Measurements from ENCODE around the gene GABRR2. TPM values are rescaled to one million over a fixed set of nuclear protein-coding genes. Genes with fewer than 3 reads are reported as not detected.

The GABRR2 gene
- total RNA-seq, 1 donor = not detected

DNA sequence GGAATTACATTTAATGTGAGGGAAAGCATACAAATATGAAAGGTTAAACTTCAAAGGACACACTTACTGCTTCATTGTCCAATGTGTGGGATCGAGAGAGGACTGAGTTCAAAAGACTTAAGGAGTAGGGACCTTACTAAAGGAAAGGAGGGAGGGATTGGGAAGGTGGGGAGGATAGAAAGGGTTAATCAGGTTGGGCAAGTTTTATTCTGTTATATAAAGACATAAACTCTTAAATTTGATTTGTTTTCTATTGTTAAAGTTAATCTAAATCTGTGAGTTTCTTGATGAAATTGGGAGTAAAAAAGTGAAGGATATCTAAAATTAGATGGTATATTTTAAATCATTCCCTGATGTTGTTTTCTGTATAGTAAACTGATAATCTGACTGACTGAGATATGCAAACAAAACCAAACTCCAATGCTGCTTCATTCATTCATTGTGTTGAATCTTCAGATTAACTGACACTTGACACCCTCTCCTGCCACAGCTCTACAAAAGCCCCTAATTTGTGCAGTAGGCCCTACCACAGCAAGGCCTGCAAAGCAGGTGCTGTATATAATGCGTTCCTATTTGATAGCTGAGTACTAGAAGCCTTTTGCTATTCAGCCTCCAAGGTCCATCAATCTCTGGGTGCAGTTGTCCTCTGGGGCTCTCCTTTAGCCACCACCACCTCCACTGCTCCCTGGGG lies 38.7 kb upstream of the GABRR2 start:
- H3K27ac ChIP-seq (ENCODE audit: low read depth, low read length) = no peak overlapping the region
- peak overlapping the region; percentile 24 for H2AFZ ChIP-seq (ENCODE audit: low read length)
- peaks cover 24% of the 10 kb centered on the region for H4K20me1 ChIP-seq (ENCODE audit: insufficient read depth, low read length)
- H3K27me3 ChIP-seq (ENCODE audit: insufficient read depth, low read length) = peaks cover 14% of the 10 kb centered on the region
- no peak overlapping the region for H3K4me2 ChIP-seq (ENCODE audit: insufficient read depth, low read length)
- peaks cover 36% of the 10 kb centered on the region for H3K79me2 ChIP-seq (ENCODE audit: insufficient read depth, low read length)
- no peaks in the 10 kb centered on the region for H3K36me3 ChIP-seq (ENCODE audit: insufficient read depth, low read length)
- H3K4me1 ChIP-seq (ENCODE audit: insufficient read depth, low read length) = peaks cover 13% of the 10 kb centered on the region
- no peaks in the 10 kb centered on the region for H3K9me3 ChIP-seq (ENCODE audit: low read depth, low read length)
- no peak overlapping the region for H3K4me3 ChIP-seq (ENCODE audit: insufficient read depth, low read length)
- TF ChIP-seq, protein P1, sequence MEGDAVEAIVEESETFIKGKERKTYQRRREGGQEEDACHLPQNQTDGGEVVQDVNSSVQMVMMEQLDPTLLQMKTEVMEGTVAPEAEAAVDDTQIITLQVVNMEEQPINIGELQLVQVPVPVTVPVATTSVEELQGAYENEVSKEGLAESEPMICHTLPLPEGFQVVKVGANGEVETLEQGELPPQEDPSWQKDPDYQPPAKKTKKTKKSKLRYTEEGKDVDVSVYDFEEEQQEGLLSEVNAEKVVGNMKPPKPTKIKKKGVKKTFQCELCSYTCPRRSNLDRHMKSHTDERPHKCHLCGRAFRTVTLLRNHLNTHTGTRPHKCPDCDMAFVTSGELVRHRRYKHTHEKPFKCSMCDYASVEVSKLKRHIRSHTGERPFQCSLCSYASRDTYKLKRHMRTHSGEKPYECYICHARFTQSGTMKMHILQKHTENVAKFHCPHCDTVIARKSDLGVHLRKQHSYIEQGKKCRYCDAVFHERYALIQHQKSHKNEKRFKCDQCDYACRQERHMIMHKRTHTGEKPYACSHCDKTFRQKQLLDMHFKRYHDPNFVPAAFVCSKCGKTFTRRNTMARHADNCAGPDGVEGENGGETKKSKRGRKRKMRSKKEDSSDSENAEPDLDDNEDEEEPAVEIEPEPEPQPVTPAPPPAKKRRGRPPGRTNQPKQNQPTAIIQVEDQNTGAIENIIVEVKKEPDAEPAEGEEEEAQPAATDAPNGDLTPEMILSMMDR (IDR thresholded peaks at IDR 0.05; ENCODE audit: extremely low read depth, low read depth, low read length) = no peak
- DNase-seq (ENCODE audit: insufficient read length, low spot score, missing footprints) = no peak

GRCh38 chr6:89353118-89353556 lies 38.0 kb upstream of the GABRR2 start:
- Histone ChIP-seq H3K9me3 (ENCODE audit: low read depth, low read length) (no peaks in the 10 kb centered on the region), H3K4me1 (ENCODE audit: insufficient read depth, low read length) (peaks cover 17% of the 10 kb centered on the region), H3K4me2 (ENCODE audit: insufficient read depth, low read length) (peak overlapping the region; percentile 95), H3K27ac (ENCODE audit: low read depth, low read length) (peak overlapping the region; percentile 90), H3K79me2 (ENCODE audit: insufficient read depth, low read length) (peaks cover 43% of the 10 kb centered on the region), H3K36me3 (ENCODE audit: insufficient read depth, low read length) (no peaks in the 10 kb centered on the region), H3K27me3 (ENCODE audit: insufficient read depth, low read length) (peaks cover 9% of the 10 kb centered on the region), H4K20me1 (ENCODE audit: insufficient read depth, low read length) (peaks cover 31% of the 10 kb centered on the region), H2AFZ (ENCODE audit: low read length) (peak overlapping the region; percentile 58), H3K4me3 (ENCODE audit: insufficient read depth, low read length) (peak overlapping the region; percentile 98)
- TF ChIP-seq, protein P1 (IDR thresholded peaks at IDR 0.05; ENCODE audit: extremely low read depth, low read depth, low read length) = no peak
- DNase-seq (ENCODE audit: insufficient read length, low spot score, missing footprints) = no peak

DNA sequence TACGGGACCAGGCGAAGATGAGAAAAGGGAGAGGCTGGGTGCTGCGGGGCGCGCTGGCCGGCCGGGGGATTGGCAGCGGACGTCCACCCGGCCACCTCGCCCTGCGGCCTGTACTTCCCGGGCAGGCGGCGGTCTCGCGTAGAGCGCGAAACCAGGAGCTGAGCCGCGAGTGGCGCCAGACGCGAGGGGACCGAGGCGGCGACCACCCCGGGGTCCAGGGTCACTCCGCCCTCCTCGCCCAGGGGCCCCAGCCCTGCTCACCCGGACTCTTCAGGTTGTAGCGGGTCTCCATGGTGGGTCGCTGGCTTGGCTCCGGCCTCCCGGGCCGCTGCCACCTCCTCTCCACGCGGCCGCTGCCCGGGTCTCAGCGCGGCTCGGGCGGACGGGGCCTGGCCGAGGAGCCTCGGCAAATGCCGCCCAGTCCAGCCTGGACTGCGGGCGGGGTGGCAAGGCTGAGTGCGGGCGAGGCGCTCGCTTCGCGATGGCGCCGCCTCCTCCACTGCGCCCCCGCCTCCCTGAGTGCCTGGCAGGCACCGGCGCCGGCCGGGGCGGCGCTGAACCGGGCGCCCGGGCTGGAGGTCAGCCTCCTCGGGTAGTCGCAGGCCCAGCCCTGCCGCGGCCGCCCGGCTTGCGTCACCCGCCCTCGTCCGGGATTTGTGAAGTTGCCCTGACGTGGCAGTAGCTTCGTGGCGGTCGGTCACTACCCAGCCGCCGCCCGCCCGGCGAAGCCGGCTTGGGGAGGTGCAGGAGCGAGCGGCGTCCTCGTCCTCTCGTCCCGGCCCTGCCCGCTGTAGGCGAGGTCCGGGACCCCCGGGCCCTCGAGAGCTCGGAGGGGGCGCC lies 37.4 kb upstream of the GABRR2 start, which contains the start of gene UBE2J1:
TSS of gene UBE2J1 (minus strand) at position 445 of the 840 bp plus-strand sequence. CDS start at position 292, 153 bp downstream.
- peak within 1 kb of the TSS; percentile 90 for H3K27ac ChIP-seq (ENCODE audit: low read depth, low read length)
- peaks cover 9% of the 10 kb centered on the region for H3K27me3 ChIP-seq (ENCODE audit: insufficient read depth, low read length)
- no peaks in the 10 kb centered on the region for H3K36me3 ChIP-seq (ENCODE audit: insufficient read depth, low read length)
- peak; percentile 98 for DNase-seq (ENCODE audit: insufficient read length, low spot score, missing footprints)
- peaks cover 22% of the 10 kb centered on the region for H3K4me1 ChIP-seq (ENCODE audit: insufficient read depth, low read length)
- peak within 1 kb of the TSS; percentile 95 for H3K4me2 ChIP-seq (ENCODE audit: insufficient read depth, low read length)
- H4K20me1 ChIP-seq (ENCODE audit: insufficient read depth, low read length) = peaks cover 37% of the 10 kb centered on the region
- peak within 1 kb of the TSS; percentile 92 for H2AFZ ChIP-seq (ENCODE audit: low read length)
- peak within 1 kb of the TSS; percentile 98 for H3K4me3 ChIP-seq (ENCODE audit: insufficient read depth, low read length)
- TF ChIP-seq, protein P1 (IDR thresholded peaks at IDR 0.05; ENCODE audit: extremely low read depth, low read depth, low read length) = no peak
- no peaks in the 10 kb centered on the region for H3K9me3 ChIP-seq (ENCODE audit: low read depth, low read length)
- peaks cover 50% of the 10 kb centered on the region for H3K79me2 ChIP-seq (ENCODE audit: insufficient read depth, low read length)
